IMR-90 (cell line): ENCODE measurements around the gene DBNL. TPM values are rescaled to one million over a fixed set of nuclear protein-coding genes. Genes with fewer than 3 reads are reported as not detected.

Experiments
- ATAC-seq: fragments of 200-7000 bp; cut with Tn5 transposase; 2 replicates; pipeline ENCODE4 v1.9.1; 2020; ENCODE audit warnings: low read depth, mild to moderate bottlenecking, moderate library complexity
- BruUV-seq: library from RNA; stranded (reverse); fragments of 400-500 nt; replicated peaks from 2 replicates; lab custom pipeline; 2021; lab: Mats Ljungman, UMichigan
- CTCF ChIA-PET: fragments of 300-600 bp; formaldehyde crosslinking; extraction: SDS; loops from one replicate; lab custom pipeline; 2021; ENCODE audit warnings: antibody characterized with exemption; lab: Yijun Ruan, JAX
- POLR2A ChIA-PET: fragments of 300-600 bp; sonication (Branson Sonifier 250); formaldehyde crosslinking; loops from one replicate; lab custom pipeline; 2022; ENCODE audit warnings: antibody characterized with exemption; ENCODE audit not compliant: unreplicated experiment; lab: Charles Lee
- DNase-seq: peaks from one replicate; pipeline ENCODE4 v3.0.0; 2013
- H2AFZ ChIP-seq: replicated peaks from 2 replicates; pipeline ENCODE3; 2013; ENCODE audit warnings: low read length, mild to moderate bottlenecking; ENCODE audit not compliant: poor library complexity
- H2AK5ac ChIP-seq: 2 replicates; pipeline ENCODE4 v1.6.1; 2013; ENCODE audit warnings: low read depth, low read length, inconsistent platforms
- H2AK9ac ChIP-seq: replicated peaks from 2 replicates; pipeline ENCODE3; 2013; ENCODE audit warnings: mild to moderate bottlenecking, low read depth, low read length, moderate library complexity; ENCODE audit not compliant: poor library complexity
- H2BK120ac ChIP-seq: 2 replicates; pipeline ENCODE4 v1.6.1; 2013; ENCODE audit warnings: low read depth, low read length, inconsistent platforms
- H2BK15ac ChIP-seq: 3 replicates; pipeline ENCODE4 v1.6.1; 2013; ENCODE audit warnings: low read depth, low read length, inconsistent platforms
- H2BK20ac ChIP-seq: 2 replicates; pipeline ENCODE4 v1.6.1; 2013; ENCODE audit warnings: low read depth, mild to moderate bottlenecking, inconsistent platforms, low read length, moderate library complexity
- H2BK5ac ChIP-seq: 2 replicates; pipeline ENCODE4 v1.6.1; 2013; ENCODE audit warnings: mild to moderate bottlenecking, low read depth, low read length, inconsistent platforms; ENCODE audit not compliant: poor library complexity, severe bottlenecking
- H3K14ac ChIP-seq: replicated peaks from 2 replicates; pipeline ENCODE4 v1.6.1; 2013; ENCODE audit warnings: low read depth, low read length, inconsistent platforms
- H3K18ac ChIP-seq: 2 replicates; pipeline ENCODE4 v1.6.1; 2013; ENCODE audit warnings: low read depth, low read length, control low read depth
- H3K23ac ChIP-seq: 2 replicates; pipeline ENCODE4 v1.6.1; 2013; ENCODE audit warnings: low read depth, low read length, inconsistent platforms
- H3K27ac ChIP-seq: 2 replicates; pipeline ENCODE4 v1.5.1; 2013; ENCODE audit warnings: mild to moderate bottlenecking, control low read depth, low read length; ENCODE audit not compliant: insufficient read depth
- H3K27me3 ChIP-seq: 2 replicates; pipeline ENCODE4 v1.6.1; 2013; ENCODE audit warnings: low read length; ENCODE audit not compliant: control insufficient read depth, insufficient read depth
- H3K36me3 ChIP-seq: 2 replicates; pipeline ENCODE4 v1.6.1; 2013; ENCODE audit warnings: low read length, mixed read lengths; ENCODE audit not compliant: control insufficient read depth, insufficient read depth
- H3K4ac ChIP-seq: 2 replicates; pipeline ENCODE4 v1.6.1; 2013; ENCODE audit warnings: low read depth, low read length, inconsistent platforms
- H3K4me1 ChIP-seq: 2 replicates; pipeline ENCODE4 v1.6.1; 2013; ENCODE audit warnings: low read length, mixed read lengths; ENCODE audit not compliant: control insufficient read depth, insufficient read depth
- H3K4me2 ChIP-seq: 2 replicates; pipeline ENCODE4 v1.6.1; 2013; ENCODE audit warnings: low read depth, mild to moderate bottlenecking, control low read depth, low read length, moderate library complexity
- H3K4me3 ChIP-seq: 2 replicates; pipeline ENCODE4 v1.5.1; 2013; ENCODE audit warnings: low read depth, mild to moderate bottlenecking, control low read depth, low read length, moderate library complexity; ENCODE audit not compliant: insufficient read depth
- H3K56ac ChIP-seq: 2 replicates; pipeline ENCODE4 v1.6.1; 2013; ENCODE audit warnings: low read length, inconsistent platforms; ENCODE audit not compliant: insufficient read depth; ENCODE audit errors: extremely low read depth
- H3K79me1 ChIP-seq, 2 experiments: 2 replicates each; pipeline ENCODE4 v1.6.1; 2013; ENCODE audit warnings: low read length in 2 of 2, inconsistent platforms in 1 of 2, low read depth in 1 of 2
- H3K9ac ChIP-seq: 2 replicates; pipeline ENCODE4 v1.6.1; 2013; ENCODE audit warnings: low read depth, low read length, control low read depth
- H3K9me1 ChIP-seq: 2 replicates; pipeline ENCODE4 v1.6.1; 2013; ENCODE audit warnings: low read length, inconsistent platforms; ENCODE audit not compliant: insufficient read depth
- H3K9me3 ChIP-seq: 2 replicates; pipeline ENCODE4 v1.6.1; 2013; ENCODE audit warnings: low read length; ENCODE audit not compliant: control insufficient read depth, insufficient read depth
- H4K20me1 ChIP-seq: 2 replicates; pipeline ENCODE4 v1.6.1; 2013; ENCODE audit warnings: low read length, inconsistent platforms; ENCODE audit not compliant: insufficient read depth
- H4K5ac ChIP-seq: 2 replicates; pipeline ENCODE4 v1.6.1; 2013; ENCODE audit warnings: mild to moderate bottlenecking, low read depth, low read length, control low read depth
- H4K8ac ChIP-seq, 2 experiments: 2 replicates each; pipeline ENCODE4 v1.6.1; 2013; ENCODE audit warnings: low read depth in 2 of 2, low read length in 2 of 2, control low read depth in 1 of 2, inconsistent platforms in 1 of 2
- H4K91ac ChIP-seq: 2 replicates; pipeline ENCODE4 v1.6.1; 2013; ENCODE audit warnings: low read depth, low read length, inconsistent platforms; ENCODE audit not compliant: insufficient read depth
- BHLHE40 ChIP-seq: fragments of 150-350 bp; IDR thresholded peaks from 2 replicates; pipeline ENCODE4 v1.6.1; 2016; ENCODE audit warnings: mild to moderate bottlenecking, low read depth, low read length
- CTCF ChIP-seq: conservative IDR thresholded peaks from 2 replicates; pipeline ENCODE4 v1.5.1; 2012; ENCODE audit warnings: mild to moderate bottlenecking, low read depth, low read length, improper control_type of control experiment
- MAZ ChIP-seq: IDR thresholded peaks from 2 replicates; pipeline ENCODE4 v1.6.1; 2012; ENCODE audit warnings: low read depth, mild to moderate bottlenecking, low read length, improper control_type of control experiment, moderate library complexity, borderline replicate concordance
- MXI1 ChIP-seq: IDR thresholded peaks from 2 replicates; pipeline ENCODE4 v1.6.1; 2012; ENCODE audit warnings: low read depth, mild to moderate bottlenecking, low read length, moderate library complexity, borderline replicate concordance
- RFX5 ChIP-seq: IDR thresholded peaks from 2 replicates; pipeline ENCODE4 v1.8.0; 2012; ENCODE audit warnings: low read depth, mild to moderate bottlenecking, low read length, moderate library complexity
- SMC3 ChIP-seq: fragments of 150-350 bp; IDR thresholded peaks from 2 replicates; pipeline ENCODE4 v1.6.1; 2016; ENCODE audit warnings: low read depth, mild to moderate bottlenecking, antibody characterized with exemption, low read length, moderate library complexity
- WGBS, 2 experiments: methylation state at CpG; one replicate each; pipeline versions ENCODE4 v1.1.5 to v1.1.7; 2013; ENCODE audit warnings: missing lambda C conversion rate in 2 of 2; ENCODE audit not compliant: insufficient read length in 1 of 2; ENCODE audit errors: extremely low coverage in 2 of 2; 5-methylcytosine and 5-hydroxymethylcytosine counted together
- dilution Hi-C: fragments of 300-500 bp; cut with HindIII; formaldehyde crosslinking; loops from one replicate; pipeline ENCODE4 v1.14.3; 2018; ENCODE audit warnings: low sequenced_read_pairs; ENCODE audit not compliant: unreplicated experiment
- in situ Hi-C: fragments of 300-500 bp; cut with MboI; formaldehyde crosslinking; loops from 3 replicates; pipeline ENCODE4 v1.14.3; 2019; ENCODE audit warnings: low sequenced_read_pairs, inconsistent platforms, mixed read lengths
- intact Hi-C: fragments of 100-400 bp; cut with micrococcal nuclease; formaldehyde crosslinking; loops from 2 replicates; pipeline ENCODE4 v1.10.0; 2022
- polyA plus RNA-seq, 3 experiments: library from polyadenylated mRNA; depleted of rRNA; stranded (reverse); fragments of >200 nt; gene quantifications; 2 replicates each; pipeline ENCODE4 v1.2.3, GENCODE V29; 2012; ENCODE audit warnings: low replicate concordance in 1 of 3
- total RNA-seq: library from RNA; depleted of rRNA; stranded (reverse); fragments of >200 nt; gene quantifications from 2 replicates; pipeline ENCODE4 v1.2.3, GENCODE V29; 2012

Gene DBNL
- total and polyA plus RNA-seq, 2 of the 4 experiments (the other 2 are of a cell fraction), result 157 to 179 TPM

GRCh38 chr7:44071726-44072363 is 27.3 kb downstream of the DBNL start:
- Histone ChIP-seq H2AK9ac (no peak overlapping the region), H2BK120ac (no peak overlapping the region), H4K8ac (no peak overlapping the region; a peak in 1 of 4 replicates), H3K9me1 (no peaks in the 10 kb centered on the region; the same call in 1 of the 2 replicates), H3K4me3 (no peak overlapping the region), H3K36me3 (peaks cover 30% of the 10 kb centered on the region), H3K4me2 (no peak overlapping the region), H4K91ac (peak overlapping the region; percentile 18; the same call in 1 of the 2 replicates), H2AFZ (peak overlapping the region; percentile 54), H3K18ac (no peak overlapping the region), H3K4ac (no peak overlapping the region), H2BK20ac (no peak overlapping the region), H4K5ac (no peak overlapping the region), H3K4me1 (peaks cover 12% of the 10 kb centered on the region), H3K27ac (no peak overlapping the region), H3K14ac (0 out of 2 replicates have a peak overlapping the region, but pooled peaks have one; percentile 54), H3K79me1 (0 out of 4 replicates have a peak, but pooled peaks cover 0 to 3% of the 10 kb centered on the region in 2 experiments), H3K23ac (peak overlapping the region; percentile 70), H3K27me3 (no peaks in the 10 kb centered on the region), H3K9me3 (no peaks in the 10 kb centered on the region), H4K20me1 (no peaks in the 10 kb centered on the region; the same call in 1 of the 2 replicates), H2AK5ac (no peak overlapping the region), H3K56ac (no peak overlapping the region), H2BK15ac (no peak overlapping the region), H2BK5ac (no peak overlapping the region), H3K9ac (no peak overlapping the region)
- ChIA-PET POLR2A (interaction anchor here (0.7 kb wide), 1 partner anchor 129 kb away, joined by 3 read pairs; the partner anchor contains the start of gene YKT6), CTCF (interaction anchor here (0.7 to 1.2 kb wide), 3 partner anchors 10 to 60 kb away, joined by 3 to 4 read pairs (median 4); no protein-coding TSS in a partner anchor)
- intact Hi-C loops, result loop anchor here (1.0 kb wide), 2 partner anchors 51 to 124 kb away; partner anchors contain the start of gene POLD2
- BruUV-seq, result no TSS peak
- DNase-seq (no peak), ATAC-seq (no peak)
- TF ChIP-seq SMC3 (no peak), RFX5 (no peak), MXI1 (no peak), CTCF (no peak), BHLHE40 (no peak), MAZ (no peak)
- in situ Hi-C loops, result no loop called here
- dilution Hi-C loops, result no loop called here
- 38% methylated on average over 1 of the region's 9 CpGs; no CpG with 5 or more reads in 1 of the 2 experiments for WGBS, 2 experiments
